ES-I3 (cell line): ENCODE data around the gene NIPSNAP2.
"Not testable (repeated sequence)": the region's sequence is repeated elsewhere in the genome, so short reads cannot be mapped to it uniquely, and the experiment has no call there.

Experiments
- H3K36me3 ChIP-seq: 2 replicates; pipeline ENCODE4 v1.6.1; 2013; ENCODE audit warnings: mild to moderate bottlenecking, low read length, control low read depth, moderate library complexity; ENCODE audit not compliant: insufficient read depth
- H3K4me1 ChIP-seq: 2 replicates; pipeline ENCODE4 v1.6.1; 2013; ENCODE audit warnings: mild to moderate bottlenecking, control low read depth, low read length; ENCODE audit not compliant: insufficient read depth
- H3K9ac ChIP-seq: 2 replicates; pipeline ENCODE4 v1.6.1; 2013; ENCODE audit warnings: low read depth, mild to moderate bottlenecking, low read length, moderate library complexity
- H3K9me3 ChIP-seq: 2 replicates; pipeline ENCODE4 v1.6.1; 2013; ENCODE audit warnings: mild to moderate bottlenecking, low read length, moderate library complexity; ENCODE audit not compliant: control insufficient read depth, insufficient read depth

NIPSNAP2 gene

DNA sequence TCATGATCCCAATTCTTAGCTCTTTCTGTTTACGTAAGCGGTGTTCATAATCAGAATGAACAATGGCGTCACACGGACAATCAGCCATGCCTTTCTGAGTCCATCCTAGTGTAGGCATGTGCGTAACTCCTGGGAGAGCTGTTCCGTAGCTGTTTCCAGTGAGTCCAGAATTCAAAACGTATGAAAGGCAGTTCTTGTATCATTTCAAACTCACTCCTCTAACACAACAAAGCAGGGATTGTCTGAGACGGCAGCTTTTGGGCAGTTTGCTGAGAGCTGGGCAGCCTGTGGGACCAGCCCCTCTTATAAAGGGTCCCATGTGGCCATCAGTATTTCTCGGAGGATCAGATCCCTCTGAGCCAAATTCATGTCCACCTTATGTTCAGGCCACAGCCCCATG, 43.5 kb downstream of the NIPSNAP2 start:
- no peaks in the 10 kb centered on the region for H3K4me1 ChIP-seq
- H3K36me3 ChIP-seq, result no peaks in the 10 kb centered on the region; the same call in 1 of the 2 replicates
- no peaks in the 10 kb centered on the region for H3K9me3 ChIP-seq
- H3K9ac ChIP-seq, result no peak overlapping the region

DNA sequence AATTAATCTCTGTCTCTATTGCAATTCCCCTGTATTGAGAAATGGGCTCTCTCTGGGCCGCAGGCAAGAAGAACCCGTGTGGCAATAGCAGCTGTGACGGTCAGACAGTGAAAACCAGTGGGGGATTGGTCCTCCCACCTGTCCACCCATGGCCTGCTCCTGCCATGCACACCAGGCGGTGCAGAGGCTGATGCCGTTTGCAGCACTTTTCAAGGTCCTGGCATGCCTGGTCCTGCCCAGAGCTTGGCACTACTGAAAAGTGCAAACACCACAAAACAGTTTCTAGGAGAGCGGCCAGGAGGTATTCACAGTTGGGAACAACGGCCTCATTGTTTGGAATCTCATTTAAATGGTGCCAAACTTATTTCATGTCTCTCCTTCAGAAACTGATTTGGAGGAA, 45.3 kb downstream of the NIPSNAP2 start:
- no peaks in the 10 kb centered on the region for H3K9me3 ChIP-seq
- H3K9ac ChIP-seq, result no peak overlapping the region
- H3K4me1 ChIP-seq, result no peaks in the 10 kb centered on the region
- peaks cover 8% of the 10 kb centered on the region for H3K36me3 ChIP-seq

DNA sequence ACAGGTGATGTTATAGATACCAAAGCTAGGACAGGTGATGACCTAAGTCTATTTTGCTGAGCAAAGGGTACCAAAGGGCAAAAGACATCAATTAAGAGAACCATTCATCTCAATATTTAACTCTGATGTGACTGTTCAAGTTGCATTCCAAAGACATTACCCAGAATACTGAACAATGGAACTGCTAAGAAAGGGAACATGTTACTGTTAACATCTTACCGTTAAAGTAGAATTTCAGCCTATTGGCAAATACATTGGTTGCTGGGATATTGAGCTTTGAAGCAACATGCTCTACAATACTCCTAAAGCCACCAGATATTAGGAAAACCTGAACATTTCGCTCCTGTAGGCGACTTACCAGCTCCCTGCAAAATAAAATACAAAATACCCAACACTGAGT, 52.6 kb downstream of the NIPSNAP2 start:
- H3K9ac ChIP-seq, H3K9me3 ChIP-seq, H3K4me1 ChIP-seq: not testable (repeated sequence)
- H3K36me3 ChIP-seq, result peaks cover 12% of the 10 kb centered on the region

DNA sequence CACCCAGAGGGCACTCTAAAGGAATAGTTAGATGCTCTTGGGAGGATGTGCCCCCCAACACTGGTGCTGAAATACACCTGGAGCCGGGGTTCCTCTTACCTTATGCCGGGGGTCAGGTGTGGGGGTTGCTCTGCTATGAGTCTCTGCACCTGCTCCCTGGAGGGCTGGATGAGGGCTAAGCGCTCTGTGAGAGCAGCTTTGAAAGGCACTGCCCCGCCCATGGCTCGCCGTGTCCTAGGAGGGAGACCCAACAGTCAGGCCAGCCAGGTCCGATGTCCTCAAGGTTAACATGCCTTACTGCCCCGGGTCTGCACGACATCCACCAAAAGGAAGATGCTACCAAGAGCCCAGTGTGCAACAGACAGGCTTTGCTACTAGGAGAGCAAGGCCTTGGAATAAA, 55.1 kb downstream of the NIPSNAP2 start:
- Histone ChIP-seq H3K9ac (no peak overlapping the region), H3K9me3 (no peaks in the 10 kb centered on the region), H3K4me1 (no peaks in the 10 kb centered on the region), H3K36me3 (peaks cover 4% of the 10 kb centered on the region)

DNA sequence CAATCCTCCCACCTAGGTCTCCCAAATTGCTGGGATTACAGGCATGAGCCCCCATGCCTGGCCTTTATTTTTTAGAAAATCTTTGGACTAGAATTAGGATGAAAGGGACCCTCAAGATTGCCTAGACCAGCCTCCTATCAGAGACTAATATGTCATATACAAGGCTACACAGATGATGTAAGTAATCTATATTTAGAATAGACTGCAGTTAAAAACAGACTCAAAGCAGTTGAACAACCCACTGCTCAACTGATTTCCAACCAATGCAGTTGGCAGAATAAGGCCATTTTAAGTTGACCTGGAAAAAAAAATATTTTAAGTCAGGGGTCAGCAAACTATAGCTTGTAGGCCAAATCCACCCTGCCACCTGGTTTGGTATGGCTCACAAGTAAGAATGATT, 59.1 kb downstream of the NIPSNAP2 start:
- H3K9me3 ChIP-seq, result no peaks in the 10 kb centered on the region
- no peaks in the 10 kb centered on the region for H3K4me1 ChIP-seq
- peaks cover under 1% of the 10 kb centered on the region; the same call in 1 of the 2 replicates for H3K36me3 ChIP-seq
- no peak overlapping the region for H3K9ac ChIP-seq

DNA sequence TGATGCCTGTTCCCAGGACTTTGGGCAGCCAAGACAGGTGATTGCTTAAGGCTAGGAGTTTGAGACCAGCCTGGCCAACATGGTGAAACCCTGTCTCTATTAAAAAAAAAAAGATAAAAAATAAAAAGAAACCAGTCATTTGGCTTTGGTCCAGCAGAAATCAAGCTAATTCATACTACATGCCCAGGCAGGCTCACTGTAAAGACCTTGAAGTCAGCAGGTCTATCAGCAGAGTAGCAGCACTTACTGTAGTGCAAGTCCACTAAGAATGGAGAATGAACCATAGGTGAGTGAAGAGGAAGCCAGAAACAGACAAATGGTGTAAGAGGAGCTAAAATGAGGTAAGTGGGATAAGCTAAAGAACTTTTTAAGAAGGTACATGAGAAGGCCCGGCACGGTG, 62.2 kb downstream of the NIPSNAP2 start:
- H3K4me1 ChIP-seq, result no peaks in the 10 kb centered on the region
- H3K9ac ChIP-seq, result no peak overlapping the region
- H3K36me3 ChIP-seq, result peaks cover 3% of the 10 kb centered on the region; the same call in 1 of the 2 replicates
- H3K9me3 ChIP-seq, result no peaks in the 10 kb centered on the region

DNA sequence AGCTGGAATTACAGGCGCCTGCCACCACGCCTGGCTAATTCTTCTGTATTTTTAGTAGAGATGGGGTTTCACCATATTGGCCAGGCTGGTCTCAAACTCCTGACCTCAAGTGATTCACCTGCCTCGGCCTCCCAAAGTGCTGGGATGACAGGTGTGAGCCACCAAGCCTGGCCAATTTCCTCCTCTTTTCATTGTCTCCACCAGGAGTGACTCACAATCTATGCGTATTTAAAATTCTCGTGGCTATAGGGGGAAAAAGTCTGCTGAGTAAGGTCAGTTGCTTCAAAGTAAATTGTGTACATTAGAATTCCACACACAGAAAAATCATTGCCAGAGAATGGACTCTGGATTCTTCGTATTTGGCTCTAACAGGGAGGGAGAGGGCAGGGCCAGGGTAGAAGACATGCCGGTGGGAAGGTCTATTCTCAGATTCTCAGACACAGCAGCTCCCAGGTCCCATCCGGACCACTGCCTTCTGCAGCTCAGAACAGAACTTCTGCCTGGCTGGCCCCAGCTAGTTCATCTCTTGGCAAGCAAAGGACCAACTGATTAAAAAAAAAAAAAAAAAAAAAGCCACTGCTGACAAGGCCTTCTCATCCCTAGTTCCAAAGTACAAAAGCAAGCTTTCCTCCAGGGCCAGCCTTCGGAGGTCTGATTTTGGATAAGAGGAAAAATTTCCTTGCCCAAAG, 64.7 kb downstream of the NIPSNAP2 start:
- H3K9ac ChIP-seq, result no peak overlapping the region
- no peaks in the 10 kb centered on the region for H3K4me1 ChIP-seq
- no peaks in the 10 kb centered on the region for H3K9me3 ChIP-seq
- H3K36me3 ChIP-seq, result peaks cover 6% of the 10 kb centered on the region; the same call in 1 of the 2 replicates

DNA sequence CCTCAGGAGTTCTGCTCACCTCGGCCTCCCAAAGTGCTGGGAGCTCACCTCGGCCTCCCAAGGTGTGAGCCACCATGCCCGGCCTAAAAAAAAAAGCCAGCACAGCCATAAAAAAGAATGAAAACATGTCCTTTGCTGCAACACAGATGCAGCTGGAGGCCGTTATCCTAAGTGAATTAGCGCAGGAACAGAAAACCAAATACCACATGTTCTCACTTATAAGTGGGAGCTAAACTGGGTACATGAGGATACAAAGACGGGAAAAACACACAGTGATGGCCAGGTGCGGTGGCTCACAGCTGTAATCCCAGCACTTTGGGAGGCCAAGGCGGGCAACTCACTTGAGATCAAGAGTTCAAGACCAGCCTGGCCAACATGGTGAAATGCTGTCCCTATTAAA, 66.0 kb downstream of the NIPSNAP2 start:
- Histone ChIP-seq H3K9me3 (no peaks in the 10 kb centered on the region), H3K4me1 (no peaks in the 10 kb centered on the region), H3K9ac (no peak overlapping the region), H3K36me3 (peaks cover 6% of the 10 kb centered on the region; the same call in 1 of the 2 replicates)

DNA sequence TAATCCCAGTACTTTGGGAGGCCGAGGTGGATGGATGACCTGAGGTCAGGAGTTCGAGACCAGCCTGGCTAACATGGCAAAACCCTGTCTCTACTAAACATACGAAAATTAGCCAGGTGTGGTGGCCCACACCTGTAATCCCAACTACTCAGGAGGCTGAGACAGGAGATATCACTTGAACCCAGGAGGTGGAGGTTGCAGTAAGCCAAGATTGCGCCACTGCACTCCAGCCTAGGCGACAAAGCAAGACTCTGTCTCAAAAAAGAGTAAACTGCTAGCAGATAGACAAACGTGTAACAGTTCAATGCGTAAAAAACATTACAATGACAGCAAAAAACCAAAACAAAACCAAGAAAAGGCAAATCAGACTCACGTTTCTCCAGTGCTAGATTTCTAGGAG, 67.2 kb downstream of the NIPSNAP2 start:
- H3K9ac ChIP-seq, H3K4me1 ChIP-seq, H3K36me3 ChIP-seq, H3K9me3 ChIP-seq: not testable (repeated sequence)

DNA sequence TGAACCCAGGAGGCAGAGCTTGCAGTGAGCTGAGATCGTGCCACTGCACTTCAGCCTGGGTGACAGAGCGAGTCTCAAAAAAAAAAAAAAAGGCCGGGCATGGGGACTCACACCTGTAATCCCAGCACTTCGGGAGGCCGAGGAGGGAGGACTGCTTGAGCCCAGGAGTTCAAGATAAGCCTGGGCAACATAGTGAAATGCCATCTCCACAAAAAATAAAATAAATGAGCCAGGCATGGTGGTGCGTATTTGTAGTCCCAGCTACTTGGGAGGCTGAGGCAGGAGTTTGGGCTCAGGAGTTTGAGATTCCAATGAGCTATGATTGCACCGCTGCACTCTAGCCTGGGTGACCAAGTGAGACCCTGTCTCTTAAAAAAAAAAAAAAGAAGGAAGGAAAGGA, 68.2 kb downstream of the NIPSNAP2 start:
- not testable (repeated sequence) for H3K4me1 ChIP-seq, H3K9ac ChIP-seq, H3K9me3 ChIP-seq, H3K36me3 ChIP-seq

DNA sequence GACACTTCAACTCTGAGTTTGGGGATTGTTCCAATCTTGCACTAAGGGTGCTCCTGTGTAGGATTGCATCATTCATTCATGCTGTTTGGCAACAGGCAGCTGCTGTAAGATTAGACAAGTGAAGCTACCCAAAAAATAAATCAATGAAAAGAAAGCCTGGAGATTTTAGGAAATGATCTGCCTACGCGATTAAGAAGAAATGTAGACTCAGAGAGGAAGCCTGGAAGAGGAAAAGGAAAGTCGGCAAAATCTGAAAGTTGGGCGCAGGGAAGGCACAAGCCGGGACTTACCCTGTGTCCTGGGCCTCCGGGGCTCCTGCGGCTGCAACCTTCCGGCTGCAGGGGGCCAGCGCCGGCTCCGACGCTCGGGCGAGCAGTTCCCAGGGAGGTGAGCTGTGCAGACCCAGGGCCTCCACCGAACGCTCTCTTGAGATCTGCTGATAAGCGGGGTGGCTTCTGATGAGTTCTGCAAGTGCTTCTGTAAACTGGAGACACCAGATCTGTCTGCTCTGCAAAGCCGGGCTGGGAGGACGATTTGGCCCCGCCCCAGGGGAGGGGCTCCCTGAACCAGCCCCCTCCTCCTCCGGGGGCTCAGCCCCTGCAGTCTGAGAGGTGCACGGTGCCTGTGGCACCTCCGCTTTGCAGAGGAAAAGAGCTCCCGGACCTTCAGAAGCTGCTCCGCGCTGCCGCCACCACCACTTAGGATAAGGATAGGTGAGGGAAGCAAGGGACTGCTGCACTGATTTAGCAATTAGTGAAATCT, 69.5 kb downstream of the NIPSNAP2 start:
- H3K36me3 ChIP-seq, result peaks cover 6% of the 10 kb centered on the region; the same call in 1 of the 2 replicates
- H3K9me3 ChIP-seq, result no peaks in the 10 kb centered on the region
- peak overlapping the region; percentile 99 for H3K9ac ChIP-seq
- H3K4me1 ChIP-seq, result no peaks in the 10 kb centered on the region

DNA sequence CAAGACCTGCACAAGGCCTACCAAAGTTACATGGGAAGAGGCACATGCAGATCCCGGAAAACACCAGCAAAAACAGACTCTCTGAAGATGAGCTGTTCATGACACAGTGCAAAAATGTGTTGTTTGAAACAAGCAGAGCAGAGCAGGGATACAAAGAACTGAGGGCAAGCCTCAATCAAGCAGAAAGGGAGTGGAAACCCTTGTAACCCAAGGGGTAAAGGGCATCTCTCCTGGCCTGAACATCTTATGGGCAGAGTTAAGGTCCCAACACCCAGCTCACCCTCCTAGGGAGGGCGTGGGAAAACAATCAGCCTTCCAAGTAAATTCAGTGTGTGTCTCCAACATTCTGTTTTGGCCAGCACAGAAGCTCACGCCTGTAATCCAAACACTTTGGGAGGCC, 76.3 kb downstream of the NIPSNAP2 start:
- Histone ChIP-seq H3K36me3 (no peaks in the 10 kb centered on the region), H3K9me3 (no peaks in the 10 kb centered on the region), H3K9ac (no peak overlapping the region), H3K4me1 (no peaks in the 10 kb centered on the region)

DNA sequence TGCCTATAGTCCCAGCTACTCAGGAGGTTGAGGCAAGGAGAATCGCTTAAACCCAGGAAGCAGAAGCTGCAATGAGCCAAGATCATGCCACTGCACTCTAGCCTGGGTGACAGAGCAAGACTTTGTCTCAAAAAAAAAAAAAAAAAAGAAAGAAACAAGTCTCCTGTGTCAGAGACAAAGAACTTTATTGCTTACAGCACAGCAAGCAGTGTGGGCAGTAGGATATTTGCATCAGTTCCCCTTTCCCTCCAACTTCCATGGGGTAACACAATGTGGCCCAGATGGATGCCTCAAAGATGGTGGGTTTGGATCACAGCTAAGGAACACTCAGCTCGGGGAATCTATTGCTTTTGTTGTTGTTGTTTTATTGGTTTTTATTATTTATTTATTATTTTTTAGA, 81.4 kb downstream of the NIPSNAP2 start:
- H3K36me3 ChIP-seq, H3K9ac ChIP-seq, H3K4me1 ChIP-seq, H3K9me3 ChIP-seq: not testable (repeated sequence)

DNA sequence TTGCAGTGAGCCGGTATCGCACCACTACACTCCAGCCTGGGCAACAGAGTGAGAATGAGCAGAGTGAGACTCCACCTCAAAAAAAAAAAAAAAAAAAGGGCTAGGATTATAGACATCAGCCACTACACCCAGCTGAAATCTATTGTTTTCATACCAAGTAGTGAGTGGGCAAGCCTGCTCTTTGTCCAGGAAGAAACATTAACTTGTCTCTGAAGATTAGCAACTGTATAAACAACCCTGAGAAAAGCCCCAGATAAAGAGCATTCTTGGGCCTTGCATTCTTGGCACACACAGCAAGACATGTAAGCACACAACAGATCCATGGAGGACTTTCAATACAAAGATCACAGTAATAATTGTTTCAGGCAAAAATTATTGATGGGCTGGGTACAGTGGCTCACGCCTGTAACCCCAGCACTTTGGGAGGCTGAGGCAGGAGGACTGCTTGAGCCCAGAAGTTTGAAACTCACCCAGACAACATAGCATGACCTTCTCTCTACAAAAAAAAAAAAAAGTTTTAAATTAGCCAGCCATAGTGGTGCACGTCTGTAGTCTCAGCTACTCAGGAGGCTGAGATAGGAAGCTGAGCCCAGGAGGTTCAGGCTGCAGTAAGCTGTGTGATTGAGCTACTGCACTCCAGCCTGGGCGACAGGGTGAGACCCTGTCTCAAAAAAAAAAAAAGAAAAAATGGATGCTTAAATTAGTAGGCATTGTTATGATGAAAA, 82.5 kb downstream of the NIPSNAP2 start:
- no peaks in the 10 kb centered on the region for H3K9me3 ChIP-seq
- H3K4me1 ChIP-seq, result no peaks in the 10 kb centered on the region; the same call in 1 of the 2 replicates
- H3K36me3 ChIP-seq, result no peaks in the 10 kb centered on the region; the same call in 1 of the 2 replicates
- no peak overlapping the region for H3K9ac ChIP-seq
